Choroid plexus epithelial cell (primary cell): Measurements from ENCODE around the gene ZFHX3.
"Not testable (repeated sequence)": the region's sequence is repeated elsewhere in the genome, so short reads cannot be mapped to it uniquely, and the experiment has no call there.

ENCODE experiments used
- DNase-seq: peaks from one replicate; pipeline ENCODE4 v3.0.0-alpha.2; 2010; ENCODE audit warnings: low read depth
- H3K4me3 ChIP-seq: 2 replicates; pipeline ENCODE4 v1.5.1; 2011; ENCODE audit warnings: low read depth, mild to moderate bottlenecking, control low read depth, low read length, moderate library complexity
- TF ChIP-seq, protein P1 (sequence below): conservative IDR thresholded peaks from 2 replicates; pipeline ENCODE4 v1.5.1; 2011; ENCODE audit warnings: low read depth, mild to moderate bottlenecking, control low read depth, inconsistent platforms, low read length, moderate library complexity

ZFHX3 gene

GRCh38 chr16:73092236-73092781, 44.4 kb upstream of the ZFHX3 start:
- TF ChIP-seq, protein P1, sequence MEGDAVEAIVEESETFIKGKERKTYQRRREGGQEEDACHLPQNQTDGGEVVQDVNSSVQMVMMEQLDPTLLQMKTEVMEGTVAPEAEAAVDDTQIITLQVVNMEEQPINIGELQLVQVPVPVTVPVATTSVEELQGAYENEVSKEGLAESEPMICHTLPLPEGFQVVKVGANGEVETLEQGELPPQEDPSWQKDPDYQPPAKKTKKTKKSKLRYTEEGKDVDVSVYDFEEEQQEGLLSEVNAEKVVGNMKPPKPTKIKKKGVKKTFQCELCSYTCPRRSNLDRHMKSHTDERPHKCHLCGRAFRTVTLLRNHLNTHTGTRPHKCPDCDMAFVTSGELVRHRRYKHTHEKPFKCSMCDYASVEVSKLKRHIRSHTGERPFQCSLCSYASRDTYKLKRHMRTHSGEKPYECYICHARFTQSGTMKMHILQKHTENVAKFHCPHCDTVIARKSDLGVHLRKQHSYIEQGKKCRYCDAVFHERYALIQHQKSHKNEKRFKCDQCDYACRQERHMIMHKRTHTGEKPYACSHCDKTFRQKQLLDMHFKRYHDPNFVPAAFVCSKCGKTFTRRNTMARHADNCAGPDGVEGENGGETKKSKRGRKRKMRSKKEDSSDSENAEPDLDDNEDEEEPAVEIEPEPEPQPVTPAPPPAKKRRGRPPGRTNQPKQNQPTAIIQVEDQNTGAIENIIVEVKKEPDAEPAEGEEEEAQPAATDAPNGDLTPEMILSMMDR = no peak
- no peak overlapping the region for H3K4me3 ChIP-seq
- peak; percentile 22 for DNase-seq

- DNase-seq = no peak
- no peak overlapping the region for H3K4me3 ChIP-seq
- TF ChIP-seq, protein P1 = no peak
These were observed 43.2 kb upstream of the ZFHX3 start for GRCh38 chr16:73091174-73091573.

GRCh38 chr16:73089420-73089819, 41.5 kb upstream of the ZFHX3 start:
- TF ChIP-seq, protein P1 = no peak
- DNase-seq = no peak
- no peak overlapping the region for H3K4me3 ChIP-seq

GRCh38 chr16:73086108-73086507, 38.2 kb upstream of the ZFHX3 start:
- no peak overlapping the region for H3K4me3 ChIP-seq
- TF ChIP-seq, protein P1 = no peak
- DNase-seq = no peak

GRCh38 chr16:73083271-73083670, 35.3 kb upstream of the ZFHX3 start:
- no peak overlapping the region for H3K4me3 ChIP-seq
- DNase-seq = no peak
- TF ChIP-seq, protein P1 = no peak

- not testable (repeated sequence) for H3K4me3 ChIP-seq
- DNase-seq = peak; percentile 94
These were observed 34.7 kb upstream of the ZFHX3 start for GRCh38 chr16:73082634-73083051.

GRCh38 chr16:73080931-73081330, 33.0 kb upstream of the ZFHX3 start:
- H3K4me3 ChIP-seq = no peak overlapping the region
- DNase-seq = no peak
- TF ChIP-seq, protein P1 = no peak
